Activated naive CD8-positive, alpha-beta T cell treated with anti-CD3 and anti-CD28 coated beads, Interleukin-2, amount 10 ng/mL, durations not matched to agents 7 days and 5 days (primary cell): ENCODE data around the gene B4GALT1. TPM values are rescaled to one million over a fixed set of nuclear protein-coding genes. Genes with fewer than 3 reads are reported as not detected.
A peak's percentile ranks its signal among the peaks of the same experiment; 100 is the strongest.

Experiments
- ATAC-seq: fragments of 150-1000 bp; cut with Tn5 transposase; one replicate; pipeline ENCODE4 v1.10.0; 2021; ENCODE audit warnings: low read depth, moderate library complexity
- POLR2A ChIA-PET: fragments of 350-600 bp; sonication (Branson Sonifier 250); formaldehyde crosslinking; loops from one replicate; lab custom pipeline; 2021; ENCODE audit warnings: antibody characterized with exemption; lab: Charles Lee
- DNase-seq: peaks from one replicate; pipeline ENCODE4 v3.0.0; 2021
- H3K27ac Mint-ChIP-seq: one replicate; pipeline ENCODE4 v1.8.0; 2022; ENCODE audit warnings: mild to moderate bottlenecking, mixed read lengths
- H3K27me3 Mint-ChIP-seq: one replicate; pipeline ENCODE4 v1.8.0; 2022; ENCODE audit warnings: mild to moderate bottlenecking, moderate library complexity, mixed read lengths
- H3K36me3 Mint-ChIP-seq: one replicate; pipeline ENCODE4 v1.8.0; 2021; ENCODE audit warnings: mild to moderate bottlenecking, mixed read lengths
- H3K4me1 Mint-ChIP-seq: one replicate; pipeline ENCODE4 v1.8.0; 2021; ENCODE audit warnings: mixed read lengths
- H3K4me3 Mint-ChIP-seq: one replicate; pipeline ENCODE4 v1.8.0; 2022; ENCODE audit warnings: mild to moderate bottlenecking, moderate library complexity, mixed read lengths
- H3K9me3 Mint-ChIP-seq: one replicate; pipeline ENCODE4 v1.8.0; 2021; ENCODE audit warnings: mixed read lengths
- total RNA-seq, 2 experiments: library from RNA; stranded (reverse); gene quantifications; one replicate each; pipeline ENCODE4 v1.2.3, GENCODE V29; 2021

B4GALT1 gene
- total RNA-seq, 2 experiments from 2014 or later: 34.6 to 35.7 TPM

GRCh38 chr9:33125871-33126823 is 41.0 kb downstream of the B4GALT1 start:
- H3K27me3 Mint-ChIP-seq: no peaks in the 10 kb centered on the region
- DNase-seq (no peak), ATAC-seq (no peak)
- H3K4me3 Mint-ChIP-seq: no peak overlapping the region
- no peak overlapping the region for H3K27ac Mint-ChIP-seq
- H3K9me3 Mint-ChIP-seq: no peaks in the 10 kb centered on the region
- peaks cover 35% of the 10 kb centered on the region for H3K36me3 Mint-ChIP-seq
- POLR2A ChIA-PET: interaction anchor here (0.5 to 1.3 kb wide), 2 partner anchors 23 to 41 kb away, joined by 3 read pairs; partner anchors contain the start of gene B4GALT1
- H3K4me1 Mint-ChIP-seq: peaks cover 15% of the 10 kb centered on the region

GRCh38 chr9:33125461-33125860 is 41.7 kb downstream of the B4GALT1 start:
- POLR2A ChIA-PET: interaction anchor here (1.3 kb wide), 1 partner anchor 42 kb away, joined by 3 read pairs; the partner anchor contains the start of gene B4GALT1
- Mint-ChIP-seq H3K9me3 (no peaks in the 10 kb centered on the region), H3K27me3 (no peaks in the 10 kb centered on the region), H3K4me1 (peaks cover 15% of the 10 kb centered on the region), H3K4me3 (no peak overlapping the region), H3K36me3 (peaks cover 37% of the 10 kb centered on the region), H3K27ac (no peak overlapping the region)
- DNase-seq: no peak
- ATAC-seq: no peak

- POLR2A ChIA-PET: no interaction called here
- Mint-ChIP-seq H3K27ac (peak overlapping the region; percentile 8), H3K36me3 (peaks cover 43% of the 10 kb centered on the region), H3K4me3 (no peak overlapping the region), H3K4me1 (peaks cover 15% of the 10 kb centered on the region), H3K27me3 (no peaks in the 10 kb centered on the region), H3K9me3 (no peaks in the 10 kb centered on the region)
- ATAC-seq: no peak
- DNase-seq: no peak
These were observed 42.3 kb downstream of the B4GALT1 start for GRCh38 chr9:33124751-33125381.

- POLR2A ChIA-PET: no interaction called here
- no peak overlapping the region for H3K27ac Mint-ChIP-seq
- ATAC-seq: no peak
- H3K9me3 Mint-ChIP-seq: no peaks in the 10 kb centered on the region
- no peak overlapping the region for H3K4me3 Mint-ChIP-seq
- H3K4me1 Mint-ChIP-seq: peaks cover 14% of the 10 kb centered on the region
- H3K36me3 Mint-ChIP-seq: peaks cover 41% of the 10 kb centered on the region
- DNase-seq: no peak
- H3K27me3 Mint-ChIP-seq: no peaks in the 10 kb centered on the region
These were observed 43.1 kb downstream of the B4GALT1 start for GRCh38 chr9:33124046-33124445.

GRCh38 chr9:33123407-33124031 is 43.6 kb downstream of the B4GALT1 start:
- H3K27me3 Mint-ChIP-seq: no peaks in the 10 kb centered on the region
- ATAC-seq (no peak), DNase-seq (no peak)
- POLR2A ChIA-PET: no interaction called here
- peaks cover 39% of the 10 kb centered on the region for H3K36me3 Mint-ChIP-seq
- no peak overlapping the region for H3K4me3 Mint-ChIP-seq
- peaks cover 12% of the 10 kb centered on the region for H3K4me1 Mint-ChIP-seq
- no peaks in the 10 kb centered on the region for H3K9me3 Mint-ChIP-seq
- H3K27ac Mint-ChIP-seq: peak overlapping the region; percentile 30

- Mint-ChIP-seq H3K36me3 (peaks cover 29% of the 10 kb centered on the region), H3K27me3 (no peaks in the 10 kb centered on the region), H3K9me3 (no peaks in the 10 kb centered on the region), H3K27ac (no peak overlapping the region), H3K4me3 (no peak overlapping the region), H3K4me1 (peaks cover 23% of the 10 kb centered on the region)
- POLR2A ChIA-PET: interaction anchor here (0.6 kb wide), 1 partner anchor 17 kb away, joined by 5 read pairs; no protein-coding TSS in a partner anchor
- DNase-seq (no peak), ATAC-seq (no peak)
These were observed 46.5 kb downstream of the B4GALT1 start for GRCh38 chr9:33120620-33121019.

GRCh38 chr9:33117796-33118195 is 49.3 kb downstream of the B4GALT1 start:
- no peak for DNase-seq
- no peak for ATAC-seq
- Mint-ChIP-seq H3K9me3 (no peaks in the 10 kb centered on the region), H3K27ac (no peak overlapping the region), H3K27me3 (no peaks in the 10 kb centered on the region), H3K36me3 (peaks cover 30% of the 10 kb centered on the region), H3K4me1 (peaks cover 23% of the 10 kb centered on the region), H3K4me3 (no peak overlapping the region)
- POLR2A ChIA-PET: interaction anchor here (1.2 kb wide), 1 partner anchor 22 kb away, joined by 3 read pairs; no protein-coding TSS in a partner anchor

- ATAC-seq (peak; percentile 51), DNase-seq (no peak)
- no peaks in the 10 kb centered on the region for H3K27me3 Mint-ChIP-seq
- H3K36me3 Mint-ChIP-seq: peaks cover 30% of the 10 kb centered on the region
- H3K9me3 Mint-ChIP-seq: no peaks in the 10 kb centered on the region
- no peak overlapping the region for H3K27ac Mint-ChIP-seq
- H3K4me3 Mint-ChIP-seq: peak overlapping the region; percentile 56
- H3K4me1 Mint-ChIP-seq: peaks cover 23% of the 10 kb centered on the region
- POLR2A ChIA-PET: interaction anchor here (1.2 kb wide), 1 partner anchor 23 kb away, joined by 3 read pairs; no protein-coding TSS in a partner anchor
These were observed 49.8 kb downstream of the B4GALT1 start for GRCh38 chr9:33117306-33117705.

GRCh38 chr9:33116860-33117259 is 50.3 kb downstream of the B4GALT1 start:
- H3K4me1 Mint-ChIP-seq: peaks cover 21% of the 10 kb centered on the region
- ATAC-seq (no peak), DNase-seq (no peak)
- H3K27me3 Mint-ChIP-seq: no peaks in the 10 kb centered on the region
- POLR2A ChIA-PET: no interaction called here
- peak overlapping the region; percentile 56 for H3K4me3 Mint-ChIP-seq
- peak overlapping the region; percentile 66 for H3K27ac Mint-ChIP-seq
- peaks cover 29% of the 10 kb centered on the region for H3K36me3 Mint-ChIP-seq
- no peaks in the 10 kb centered on the region for H3K9me3 Mint-ChIP-seq

GRCh38 chr9:33114746-33115145 is 52.4 kb downstream of the B4GALT1 start:
- Mint-ChIP-seq H3K4me3 (no peak overlapping the region), H3K36me3 (peaks cover 17% of the 10 kb centered on the region), H3K27ac (no peak overlapping the region), H3K27me3 (no peaks in the 10 kb centered on the region), H3K9me3 (no peaks in the 10 kb centered on the region), H3K4me1 (peaks cover 13% of the 10 kb centered on the region)
- DNase-seq (no peak), ATAC-seq (no peak)
- POLR2A ChIA-PET: no interaction called here

GRCh38 chr9:33113799-33114547 is 53.2 kb downstream of the B4GALT1 start:
- peaks cover 14% of the 10 kb centered on the region for H3K36me3 Mint-ChIP-seq
- H3K9me3 Mint-ChIP-seq: no peaks in the 10 kb centered on the region
- H3K4me1 Mint-ChIP-seq: peaks cover 13% of the 10 kb centered on the region
- no peak for DNase-seq
- H3K27me3 Mint-ChIP-seq: no peaks in the 10 kb centered on the region
- no peak for ATAC-seq
- POLR2A ChIA-PET: no interaction called here
- H3K4me3 Mint-ChIP-seq: no peak overlapping the region
- peak overlapping the region; percentile 38 for H3K27ac Mint-ChIP-seq

- Mint-ChIP-seq H3K9me3 (no peaks in the 10 kb centered on the region), H3K4me1 (peaks cover 7% of the 10 kb centered on the region), H3K4me3 (no peak overlapping the region), H3K27ac (peak overlapping the region; percentile 57), H3K27me3 (no peaks in the 10 kb centered on the region), H3K36me3 (peaks cover 10% of the 10 kb centered on the region)
- POLR2A ChIA-PET: no interaction called here
- ATAC-seq (no peak), DNase-seq (no peak)
These were observed 55.0 kb downstream of the B4GALT1 start for GRCh38 chr9:33112094-33112493.
